ENCODE results near the gene ATXN7.

The ATXN7 gene

DNA sequence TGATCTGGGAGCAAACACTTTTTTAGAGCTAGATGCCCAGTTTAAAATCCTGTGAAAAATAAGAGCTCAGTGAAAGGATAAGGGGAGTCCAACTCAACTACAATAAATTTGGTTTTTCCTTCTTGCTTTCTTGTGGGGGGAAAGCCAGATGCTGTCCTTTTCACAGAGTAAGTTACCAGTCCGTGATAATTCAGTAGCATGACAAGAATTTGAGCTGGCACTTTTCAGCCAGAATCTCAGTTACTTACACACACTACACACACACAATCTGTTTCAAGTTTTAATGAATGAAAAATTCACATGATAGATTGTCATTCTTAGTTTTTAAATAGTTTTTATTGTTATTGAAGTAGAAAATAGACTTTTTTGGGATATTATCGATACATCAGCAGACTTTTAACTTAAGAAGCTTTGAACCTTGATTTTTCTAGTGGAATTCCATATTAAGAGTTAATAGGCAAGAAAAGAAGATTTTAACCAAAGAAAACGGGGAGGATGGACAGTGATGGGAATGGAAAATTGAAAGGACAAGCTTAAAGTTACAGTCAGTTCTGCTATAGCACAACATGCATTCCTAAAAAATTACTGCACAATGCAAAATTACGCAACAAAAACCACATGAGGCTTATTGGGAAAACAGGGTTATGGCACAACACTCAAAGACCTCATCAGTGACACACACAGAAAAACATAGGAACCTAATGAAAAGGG lies 112.6 kb downstream of the ATXN7 start:
- Histone ChIP-seq H2AFZ (ENCODE audit: low read length) (no peak overlapping the region), H3K36me3 (ENCODE audit: insufficient read depth, low read length) (peaks cover 27% of the 10 kb centered on the region), H3F3A (ENCODE audit: low read depth) (no peaks in the 10 kb centered on the region), H3K79me2 (ENCODE audit: insufficient read depth, low read length) (peaks cover 89% of the 10 kb centered on the region), H3K9me3 (ENCODE audit: insufficient read depth, low read depth, low read length) (no peaks in the 10 kb centered on the region), H3K4me3 (ENCODE audit: low read length, poor library complexity, severe bottlenecking) (no peak overlapping the region), H3K9ac (ENCODE audit: low read depth, low read length, poor library complexity, severe bottlenecking) (no peak overlapping the region), H4K20me1 (ENCODE audit: insufficient read depth, low read length, poor library complexity, severe bottlenecking) (peaks cover 89% of the 10 kb centered on the region), H3K9me2 (replicated peaks; ENCODE audit: low read depth, low read length) (no peaks in the 10 kb centered on the region), H3K4me1 (ENCODE audit: insufficient read depth, low read length, poor library complexity, severe bottlenecking) (peaks cover 47% of the 10 kb centered on the region), H3K4me2 (ENCODE audit: low read depth, low read length, poor library complexity, severe bottlenecking) (peak overlapping the region; percentile 4), H3K27me3 (ENCODE audit: insufficient read depth, low read length, poor library complexity, severe bottlenecking) (no peaks in the 10 kb centered on the region)
- TF ChIP-seq, protein P1, sequence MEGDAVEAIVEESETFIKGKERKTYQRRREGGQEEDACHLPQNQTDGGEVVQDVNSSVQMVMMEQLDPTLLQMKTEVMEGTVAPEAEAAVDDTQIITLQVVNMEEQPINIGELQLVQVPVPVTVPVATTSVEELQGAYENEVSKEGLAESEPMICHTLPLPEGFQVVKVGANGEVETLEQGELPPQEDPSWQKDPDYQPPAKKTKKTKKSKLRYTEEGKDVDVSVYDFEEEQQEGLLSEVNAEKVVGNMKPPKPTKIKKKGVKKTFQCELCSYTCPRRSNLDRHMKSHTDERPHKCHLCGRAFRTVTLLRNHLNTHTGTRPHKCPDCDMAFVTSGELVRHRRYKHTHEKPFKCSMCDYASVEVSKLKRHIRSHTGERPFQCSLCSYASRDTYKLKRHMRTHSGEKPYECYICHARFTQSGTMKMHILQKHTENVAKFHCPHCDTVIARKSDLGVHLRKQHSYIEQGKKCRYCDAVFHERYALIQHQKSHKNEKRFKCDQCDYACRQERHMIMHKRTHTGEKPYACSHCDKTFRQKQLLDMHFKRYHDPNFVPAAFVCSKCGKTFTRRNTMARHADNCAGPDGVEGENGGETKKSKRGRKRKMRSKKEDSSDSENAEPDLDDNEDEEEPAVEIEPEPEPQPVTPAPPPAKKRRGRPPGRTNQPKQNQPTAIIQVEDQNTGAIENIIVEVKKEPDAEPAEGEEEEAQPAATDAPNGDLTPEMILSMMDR (conservative IDR thresholded peaks at IDR 0.05; ENCODE audit: low read length): no peak
- TF ChIP-seq EZH2phosphoT487 (IDR thresholded peaks at IDR 0.05; ENCODE audit: borderline replicate concordance): no peak

DNA sequence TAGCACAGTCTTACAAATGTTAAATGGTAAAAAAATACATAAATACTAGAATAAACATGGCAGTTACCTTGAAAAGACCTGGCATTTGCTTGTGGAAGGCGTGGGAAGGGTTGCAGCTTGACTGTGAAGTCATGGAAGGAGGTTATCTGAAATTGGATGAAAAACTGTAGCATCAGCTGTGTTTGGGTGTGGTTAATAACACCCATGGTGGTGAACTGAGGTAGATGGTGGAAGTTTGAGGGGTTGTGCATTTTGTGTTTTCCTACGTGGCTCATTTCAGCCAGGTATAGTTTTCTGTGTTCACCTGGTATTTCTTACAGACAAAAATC lies 113.2 kb downstream of the ATXN7 start:
- H3K36me3 ChIP-seq (ENCODE audit: insufficient read depth, low read length): peaks cover 32% of the 10 kb centered on the region
- TF ChIP-seq EZH2phosphoT487 (IDR thresholded peaks at IDR 0.05; ENCODE audit: borderline replicate concordance): no peak
- TF ChIP-seq, protein P1 (conservative IDR thresholded peaks at IDR 0.05; ENCODE audit: low read length): no peak
- H3K79me2 ChIP-seq (ENCODE audit: insufficient read depth, low read length): peaks cover 85% of the 10 kb centered on the region
- no peaks in the 10 kb centered on the region for H3K9me3 ChIP-seq (ENCODE audit: insufficient read depth, low read depth, low read length)
- H3K4me2 ChIP-seq (ENCODE audit: low read depth, low read length, poor library complexity, severe bottlenecking): no peak overlapping the region
- H3K9ac ChIP-seq (ENCODE audit: low read depth, low read length, poor library complexity, severe bottlenecking): no peak overlapping the region
- H3K9me2 ChIP-seq (replicated peaks; ENCODE audit: low read depth, low read length): no peaks in the 10 kb centered on the region
- peaks cover 89% of the 10 kb centered on the region for H4K20me1 ChIP-seq (ENCODE audit: insufficient read depth, low read length, poor library complexity, severe bottlenecking)
- peaks cover 43% of the 10 kb centered on the region for H3K4me1 ChIP-seq (ENCODE audit: insufficient read depth, low read length, poor library complexity, severe bottlenecking)
- H3K4me3 ChIP-seq (ENCODE audit: low read length, poor library complexity, severe bottlenecking): no peak overlapping the region
- H3F3A ChIP-seq (ENCODE audit: low read depth): no peaks in the 10 kb centered on the region
- H2AFZ ChIP-seq (ENCODE audit: low read length): no peak overlapping the region
- no peaks in the 10 kb centered on the region for H3K27me3 ChIP-seq (ENCODE audit: insufficient read depth, low read length, poor library complexity, severe bottlenecking)

DNA sequence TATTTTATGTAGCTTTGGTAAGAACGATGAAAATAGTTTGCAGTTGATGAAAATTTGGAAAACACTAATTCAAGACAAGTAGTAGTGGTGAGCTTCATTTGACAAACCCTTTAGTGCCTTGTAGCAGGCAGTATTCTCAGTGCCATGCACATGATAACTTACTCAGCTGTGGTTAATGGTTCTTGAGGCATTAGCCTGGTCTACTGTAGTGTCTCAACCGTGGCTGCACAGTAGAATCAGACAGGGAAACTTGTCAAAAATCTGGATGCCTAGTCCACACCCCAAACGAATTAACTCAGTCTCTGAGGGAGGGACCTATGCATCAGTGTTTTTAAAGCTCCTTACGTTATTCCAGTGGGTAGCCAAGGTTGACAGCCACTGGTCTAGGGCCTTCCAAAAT lies 114.2 kb downstream of the ATXN7 start:
- Histone ChIP-seq H3K27me3 (ENCODE audit: insufficient read depth, low read length, poor library complexity, severe bottlenecking) (no peaks in the 10 kb centered on the region), H3K36me3 (ENCODE audit: insufficient read depth, low read length) (peaks cover 43% of the 10 kb centered on the region), H3F3A (ENCODE audit: low read depth) (no peaks in the 10 kb centered on the region), H3K9me2 (replicated peaks; ENCODE audit: low read depth, low read length) (no peaks in the 10 kb centered on the region), H4K20me1 (ENCODE audit: insufficient read depth, low read length, poor library complexity, severe bottlenecking) (peaks cover 85% of the 10 kb centered on the region), H3K9ac (ENCODE audit: low read depth, low read length, poor library complexity, severe bottlenecking) (no peak overlapping the region), H3K9me3 (ENCODE audit: insufficient read depth, low read depth, low read length) (no peaks in the 10 kb centered on the region), H3K4me1 (ENCODE audit: insufficient read depth, low read length, poor library complexity, severe bottlenecking) (peaks cover 34% of the 10 kb centered on the region), H2AFZ (ENCODE audit: low read length) (no peak overlapping the region), H3K4me2 (ENCODE audit: low read depth, low read length, poor library complexity, severe bottlenecking) (no peak overlapping the region), H3K79me2 (ENCODE audit: insufficient read depth, low read length) (peaks cover 75% of the 10 kb centered on the region), H3K4me3 (ENCODE audit: low read length, poor library complexity, severe bottlenecking) (no peak overlapping the region)
- TF ChIP-seq, protein P1 (conservative IDR thresholded peaks at IDR 0.05; ENCODE audit: low read length): no peak
- TF ChIP-seq EZH2phosphoT487 (IDR thresholded peaks at IDR 0.05; ENCODE audit: borderline replicate concordance): no peak

Measured in Loucy (cell line).